GM23248 (cell line): ENCODE measurements around the gene BHLHA15. TPM values are rescaled to one million over a fixed set of nuclear protein-coding genes. Genes with fewer than 3 reads are reported as not detected.

ENCODE experiments used
- DNase-seq: peaks from one replicate; pipeline ENCODE4 v3.0.0-alpha.2; 2015
- H2AFZ ChIP-seq: fragments of 200-600 bp; sonication (generic); 2 replicates; pipeline ENCODE4 v1.6.1; 2016; ENCODE audit warnings: antibody characterized with exemption
- H3F3A ChIP-seq: fragments of 200-600 bp; sonication (generic); 2 replicates; pipeline ENCODE4 v1.6.1; 2016; ENCODE audit warnings: mild to moderate bottlenecking, antibody characterized with exemption, mixed run types; ENCODE audit not compliant: insufficient read depth
- H3K27ac ChIP-seq: fragments of 200-600 bp; sonication (generic); 2 replicates; pipeline ENCODE4 v1.5.1; 2016; ENCODE audit warnings: mild to moderate bottlenecking
- H3K27me3 ChIP-seq: fragments of 200-600 bp; sonication (generic); replicated peaks from 2 replicates; pipeline ENCODE4 v1.6.1; 2016; ENCODE audit warnings: mild to moderate bottlenecking; ENCODE audit not compliant: insufficient read depth
- H3K36me3 ChIP-seq: fragments of 200-600 bp; sonication (generic); 2 replicates; pipeline ENCODE4 v1.6.1; 2016; ENCODE audit warnings: low read depth, mild to moderate bottlenecking
- H3K4me1 ChIP-seq: fragments of 200-600 bp; sonication (generic); 2 replicates; pipeline ENCODE4 v1.6.1; 2016; ENCODE audit warnings: mild to moderate bottlenecking; ENCODE audit not compliant: insufficient read depth
- H3K4me2 ChIP-seq: fragments of 200-600 bp; sonication (generic); one replicate; pipeline ENCODE4 v1.6.1; 2016; ENCODE audit warnings: mild to moderate bottlenecking; ENCODE audit not compliant: unreplicated experiment
- H3K4me3 ChIP-seq: fragments of 200-600 bp; sonication (generic); 2 replicates; pipeline ENCODE4 v1.5.1; 2016; ENCODE audit warnings: mild to moderate bottlenecking
- H3K79me2 ChIP-seq: fragments of 200-600 bp; sonication (generic); 2 replicates; pipeline ENCODE4 v1.6.1; 2016; ENCODE audit warnings: mild to moderate bottlenecking; ENCODE audit not compliant: insufficient read depth
- H3K9ac ChIP-seq: fragments of 200-600 bp; sonication (generic); 2 replicates; pipeline ENCODE4 v1.6.1; 2016; ENCODE audit warnings: mild to moderate bottlenecking
- H3K9me2 ChIP-seq: fragments of 200-600 bp; sonication (generic); 2 replicates; pipeline ENCODE4 v1.6.1; 2016; ENCODE audit warnings: mixed run types, mild to moderate bottlenecking, moderate library complexity; ENCODE audit not compliant: insufficient read depth
- H3K9me3 ChIP-seq: fragments of 200-600 bp; sonication (generic); one replicate; pipeline ENCODE4 v1.6.1; 2017; ENCODE audit warnings: low read depth
- H4K20me1 ChIP-seq: fragments of 200-600 bp; sonication (generic); 2 replicates; pipeline ENCODE4 v1.6.0; 2016; ENCODE audit not compliant: insufficient read depth
- EZH2 ChIP-seq: fragments of 200-600 bp; sonication (generic); IDR thresholded peaks from 2 replicates; pipeline ENCODE4 v1.6.1; 2018; ENCODE audit warnings: antibody characterized with exemption, mild to moderate bottlenecking; ENCODE audit not compliant: insufficient read depth, poor library complexity, severe bottlenecking
- EZH2phosphoT487 ChIP-seq: fragments of 200-600 bp; sonication (generic); IDR thresholded peaks from 2 replicates; pipeline ENCODE4 v1.6.1; 2018; ENCODE audit warnings: antibody characterized with exemption, moderate library complexity, mild to moderate bottlenecking, low read depth; ENCODE audit not compliant: insufficient read depth
- WGBS, 2 experiments: methylation state at CpG; one replicate each; pipeline ENCODE4 v1.1.6; 2015 to 2017; ENCODE audit warnings: low lambda C conversion rate in 2 of 2, low coverage in 1 of 2; ENCODE audit errors: missing lambda C conversion rate in 2 of 2; 5-methylcytosine and 5-hydroxymethylcytosine counted together
- in situ Hi-C: fragments of 300-500 bp; cut with MboI; formaldehyde crosslinking; loops from 2 replicates; pipeline ENCODE4 v1.15.0; 2020
- polyA plus RNA-seq: library from polyadenylated mRNA; unstranded; fragments of >200 nt; fragmentation: Nextera tagmentation; extraction: Ambion mirVana; gene quantifications from 2 replicates; pipeline ENCODE4 v1.2.1, GENCODE V29; 2016
- total RNA-seq: library from RNA; depleted of rRNA; stranded (reverse); fragments of >200 nt; shearing (Covaris generic); gene quantifications from 2 replicates; pipeline ENCODE4 v1.2.3, GENCODE V29; 2014

The BHLHA15 gene
- total and polyA plus RNA-seq, 2 experiments from 2014 or later: not detected

- Histone ChIP-seq H3K9ac (no peak overlapping the region), H4K20me1 (no peaks in the 10 kb centered on the region), H3K27ac (no peak overlapping the region), H3F3A (no peaks in the 10 kb centered on the region), H3K79me2 (no peaks in the 10 kb centered on the region), H3K36me3 (no peaks in the 10 kb centered on the region), H3K27me3 (no peaks in the 10 kb centered on the region), H3K9me2 (no peaks in the 10 kb centered on the region), H3K4me2 (no peak overlapping the region), H2AFZ (no peak overlapping the region), H3K9me3 (no peaks in the 10 kb centered on the region), H3K4me3 (no peak overlapping the region), H3K4me1 (no peaks in the 10 kb centered on the region)
- in situ Hi-C loops: loop anchor here (10.0 kb wide), 1 partner anchor 141 kb away; no protein-coding TSS in a partner anchor
- DNase-seq: peak; percentile 57
- TF ChIP-seq EZH2: no peak
- no peak for TF ChIP-seq EZH2phosphoT487
- WGBS, 2 experiments: 73 to 78% methylated on average over 16 to 17 of the region's 18 CpGs
Measured at GRCh38 chr7:98165827-98166667, 45.2 kb upstream of the BHLHA15 start.

GRCh38 chr7:98166668-98166970 lies 44.6 kb upstream of the BHLHA15 start:
- DNase-seq: no peak
- Histone ChIP-seq H3K36me3 (no peaks in the 10 kb centered on the region), H3K79me2 (no peaks in the 10 kb centered on the region), H3K4me2 (no peak overlapping the region), H3K9me2 (no peaks in the 10 kb centered on the region), H3K27me3 (no peaks in the 10 kb centered on the region), H3K4me1 (no peaks in the 10 kb centered on the region), H2AFZ (no peak overlapping the region), H3K9ac (no peak overlapping the region), H3K4me3 (no peak overlapping the region), H3F3A (no peaks in the 10 kb centered on the region), H4K20me1 (no peaks in the 10 kb centered on the region), H3K27ac (no peak overlapping the region), H3K9me3 (no peaks in the 10 kb centered on the region)
- no peak for TF ChIP-seq EZH2phosphoT487
- TF ChIP-seq EZH2: no peak
- 27 to 32% methylated on average over 2 of the region's 2 CpGs for WGBS, 2 experiments
- in situ Hi-C loops: loop anchor here (10.0 kb wide), 1 partner anchor 142 kb away; no protein-coding TSS in a partner anchor

GRCh38 chr7:98167653-98168052 lies 43.6 kb upstream of the BHLHA15 start:
- Histone ChIP-seq H3K4me3 (no peak overlapping the region), H3K27ac (no peak overlapping the region), H3K36me3 (no peaks in the 10 kb centered on the region), H3K9me2 (no peaks in the 10 kb centered on the region), H4K20me1 (no peaks in the 10 kb centered on the region), H3K4me1 (no peaks in the 10 kb centered on the region), H3F3A (no peaks in the 10 kb centered on the region), H3K27me3 (no peaks in the 10 kb centered on the region), H3K4me2 (no peak overlapping the region), H3K9me3 (no peaks in the 10 kb centered on the region), H3K79me2 (no peaks in the 10 kb centered on the region), H2AFZ (no peak overlapping the region), H3K9ac (no peak overlapping the region)
- 94 to 95% methylated on average over 15 of the region's 15 CpGs for WGBS, 2 experiments
- DNase-seq: no peak
- in situ Hi-C loops: loop anchor here (10.0 kb wide), 1 partner anchor 143 kb away; no protein-coding TSS in a partner anchor
- no peak for TF ChIP-seq EZH2
- TF ChIP-seq EZH2phosphoT487: no peak

GRCh38 chr7:98168181-98168903 lies 42.9 kb upstream of the BHLHA15 start:
- peak; percentile 46 for DNase-seq
- H3K9me3 ChIP-seq: no peaks in the 10 kb centered on the region

More at GRCh38 chr7:98168181-98168903, 42.9 kb upstream of the BHLHA15 start:
- TF ChIP-seq EZH2phosphoT487: no peak
- TF ChIP-seq EZH2: no peak
- no peaks in the 10 kb centered on the region for H3K4me1 ChIP-seq
- no peak overlapping the region for H3K9ac ChIP-seq
- H2AFZ ChIP-seq: no peak overlapping the region
- H3K79me2 ChIP-seq: no peaks in the 10 kb centered on the region
- in situ Hi-C loops: loop anchor here (10.0 kb wide), 1 partner anchor 144 kb away; no protein-coding TSS in a partner anchor
- no peak overlapping the region for H3K4me2 ChIP-seq
- H3K4me3 ChIP-seq: no peak overlapping the region
- H3K27ac ChIP-seq: no peak overlapping the region
- no peaks in the 10 kb centered on the region for H3K27me3 ChIP-seq
- 77% methylated on average over 17 of the region's 17 CpGs for WGBS, 2 experiments
- no peaks in the 10 kb centered on the region for H4K20me1 ChIP-seq
- no peaks in the 10 kb centered on the region for H3K9me2 ChIP-seq
- H3K36me3 ChIP-seq: no peaks in the 10 kb centered on the region
- H3F3A ChIP-seq: no peaks in the 10 kb centered on the region
